Stimulated activated naive B cell treated with anti-CD40 and anti-IgM and Interleukin-4, amounts not matched to agents 10 μg/mL and 1 μg/mL and 100 μg/mL, for 72 hours (primary cell): ENCODE data around the gene ZNF598.
"Not testable (repeated sequence)": the region's sequence is repeated elsewhere in the genome, so short reads cannot be mapped to it uniquely, and the experiment has no call there.

Source experiments
- ATAC-seq, 2 donors: fragments of 150-1000 bp; cut with Tn5 transposase; replicated peaks; 2 replicates each; pipeline ENCODE4 v1.10.0; 2021; ENCODE audit warnings: moderate library complexity in 1 of 2
- DNase-seq: peaks from one replicate; pipeline ENCODE4 v3.0.0; 2021
- H3K27ac Mint-ChIP-seq: one replicate; pipeline ENCODE4 v1.8.0; 2022; ENCODE audit warnings: mild to moderate bottlenecking, mixed read lengths
- H3K27me3 Mint-ChIP-seq, 2 donors: one replicate each; pipeline ENCODE4 v1.8.0; 2022; ENCODE audit warnings: mixed read lengths in 2 of 2
- H3K36me3 Mint-ChIP-seq, 2 donors: one replicate each; pipeline ENCODE4 v1.8.0; 2022; ENCODE audit warnings: mixed read lengths in 2 of 2, mild to moderate bottlenecking in 1 of 2
- H3K4me1 Mint-ChIP-seq, 2 donors: one replicate each; pipeline ENCODE4 v1.8.0; 2022; ENCODE audit warnings: mixed read lengths in 2 of 2, mild to moderate bottlenecking in 1 of 2
- H3K4me3 Mint-ChIP-seq, 2 donors: one replicate each; pipeline ENCODE4 v1.8.0; 2022; ENCODE audit warnings: mild to moderate bottlenecking in 2 of 2, mixed read lengths in 2 of 2, moderate library complexity in 1 of 2
- H3K9me3 Mint-ChIP-seq, 2 donors: one replicate each; pipeline ENCODE4 v1.8.0; 2022; ENCODE audit warnings: mixed read lengths in 2 of 2, mild to moderate bottlenecking in 1 of 2

The ZNF598 gene

GRCh38 chr16:2036200-2036966 lies 26.8 kb upstream of the ZNF598 start:
- no peaks in the 10 kb centered on the region for H3K9me3 Mint-ChIP-seq
- H3K4me3 Mint-ChIP-seq = no peak overlapping the region
- no peaks in the 10 kb centered on the region for H3K36me3 Mint-ChIP-seq
- DNase-seq (no peak), ATAC-seq (no peak)
- H3K4me1 Mint-ChIP-seq = peaks cover 6 to 21% of the 10 kb centered on the region in 2 donors
- H3K27ac Mint-ChIP-seq = no peak overlapping the region
- H3K27me3 Mint-ChIP-seq = peaks cover 0 to 25% of the 10 kb centered on the region in 2 donors

DNA sequence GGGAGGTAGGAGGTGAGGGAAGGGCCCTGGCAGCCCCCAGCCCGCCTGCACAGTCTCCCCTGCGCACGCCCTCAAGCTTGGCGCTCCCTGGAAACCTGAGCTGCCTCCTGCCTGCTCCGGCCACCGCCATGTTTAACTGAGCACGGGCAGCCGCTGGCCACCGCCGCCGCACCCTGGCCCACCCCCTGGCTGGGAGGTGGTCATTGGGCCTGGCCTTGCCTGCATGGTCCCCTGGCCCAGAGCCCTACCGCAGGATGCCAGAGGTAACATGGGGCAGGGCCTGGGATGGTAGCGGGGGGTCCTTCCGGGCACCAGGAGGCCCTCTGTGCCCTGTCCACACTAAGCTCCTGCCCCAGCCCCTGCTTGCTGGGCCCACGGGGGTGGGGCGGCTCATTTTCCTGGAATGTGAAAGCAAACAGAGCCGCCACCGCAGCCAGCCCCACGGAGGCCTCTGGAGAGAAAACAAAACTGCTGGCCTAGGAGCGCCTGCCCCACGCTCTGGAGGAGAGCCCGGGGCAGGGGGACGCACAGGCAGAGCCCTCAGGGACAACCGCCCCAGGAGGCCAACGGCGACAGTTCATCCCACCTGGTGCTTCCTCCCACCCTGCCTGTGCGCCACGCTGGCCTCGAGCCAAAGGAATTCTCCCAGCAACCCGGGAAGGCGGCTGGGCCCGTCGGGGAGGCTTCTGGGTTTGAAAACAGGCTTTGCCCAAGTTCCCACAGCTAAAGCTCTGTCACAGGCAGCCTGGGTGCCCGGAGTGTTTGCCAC lies 26.0 kb upstream of the ZNF598 start:
- H3K27me3 Mint-ChIP-seq = peaks cover 0 to 25% of the 10 kb centered on the region in 2 donors
- no peak overlapping the region for H3K4me3 Mint-ChIP-seq
- no peak overlapping the region for H3K27ac Mint-ChIP-seq
- H3K4me1 Mint-ChIP-seq = peaks cover 6 to 21% of the 10 kb centered on the region in 2 donors
- DNase-seq (no peak), ATAC-seq (no peak)
- H3K9me3 Mint-ChIP-seq = no peaks in the 10 kb centered on the region
- H3K36me3 Mint-ChIP-seq = no peaks in the 10 kb centered on the region

DNA sequence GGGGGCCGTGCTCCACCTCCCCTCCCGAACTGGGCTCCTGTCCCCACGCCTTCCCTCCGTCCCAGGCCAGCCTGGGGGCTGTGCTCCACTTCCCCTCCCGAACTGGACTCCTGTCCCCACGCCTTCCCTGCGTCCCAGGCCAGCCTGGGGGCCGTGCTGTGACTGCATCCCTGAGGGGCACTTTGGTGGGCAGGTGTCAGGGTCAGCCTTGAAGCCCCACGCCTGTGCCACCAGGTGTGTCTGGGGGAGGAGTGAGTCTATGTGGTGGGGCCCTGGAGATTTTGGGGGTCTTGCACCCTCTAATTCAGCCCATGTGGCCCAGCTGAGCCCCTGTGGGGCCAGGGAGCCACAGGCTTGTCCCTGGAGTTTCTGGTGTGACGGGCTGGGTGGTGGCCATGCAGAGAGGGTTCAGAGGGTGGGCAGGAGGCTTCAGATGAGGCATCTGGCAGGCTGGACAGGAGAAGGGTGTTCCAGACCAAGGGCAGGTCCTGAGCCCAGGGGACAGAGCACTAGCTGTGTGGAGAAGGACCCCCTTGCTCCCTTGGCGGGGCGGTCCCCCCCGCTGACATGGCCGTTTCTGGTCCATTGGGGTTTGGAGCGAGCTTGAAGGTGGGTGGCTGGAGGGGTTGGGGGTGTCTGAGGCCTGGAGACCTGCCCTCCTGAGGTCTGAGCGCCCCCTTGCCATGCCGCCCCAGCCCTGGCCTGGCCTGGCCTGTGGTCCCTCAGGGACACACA lies 25.2 kb upstream of the ZNF598 start:
- no peak overlapping the region for H3K4me3 Mint-ChIP-seq
- H3K27me3 Mint-ChIP-seq = peaks cover 0 to 27% of the 10 kb centered on the region in 2 donors
- H3K27ac Mint-ChIP-seq = no peak overlapping the region
- DNase-seq (no peak), ATAC-seq (no peak)
- peaks cover 6 to 21% of the 10 kb centered on the region in 2 donors for H3K4me1 Mint-ChIP-seq
- no peaks in the 10 kb centered on the region for H3K9me3 Mint-ChIP-seq
- no peaks in the 10 kb centered on the region for H3K36me3 Mint-ChIP-seq

- not testable (repeated sequence) for DNase-seq, H3K9me3 Mint-ChIP-seq, ATAC-seq, H3K27ac Mint-ChIP-seq, H3K4me3 Mint-ChIP-seq, H3K36me3 Mint-ChIP-seq
- Mint-ChIP-seq H3K4me1 (peaks cover 6 to 21% of the 10 kb centered on the region in 2 donors), H3K27me3 (peaks cover 6 to 33% of the 10 kb centered on the region in 2 donors)
These were observed 24.5 kb upstream of the ZNF598 start for GRCh38 chr16:2033909-2034695.

- ATAC-seq (peak; percentile 36 to 50), DNase-seq (no peak)
- Mint-ChIP-seq H3K9me3 (no peaks in the 10 kb centered on the region), H3K4me3 (no peak overlapping the region), H3K36me3 (no peaks in the 10 kb centered on the region), H3K4me1 (peaks cover 6 to 21% of the 10 kb centered on the region in 2 donors), H3K27ac (no peak overlapping the region), H3K27me3 (peaks cover 11 to 41% of the 10 kb centered on the region in 2 donors)
These were observed 23.7 kb upstream of the ZNF598 start for GRCh38 chr16:2033057-2033908.

DNA sequence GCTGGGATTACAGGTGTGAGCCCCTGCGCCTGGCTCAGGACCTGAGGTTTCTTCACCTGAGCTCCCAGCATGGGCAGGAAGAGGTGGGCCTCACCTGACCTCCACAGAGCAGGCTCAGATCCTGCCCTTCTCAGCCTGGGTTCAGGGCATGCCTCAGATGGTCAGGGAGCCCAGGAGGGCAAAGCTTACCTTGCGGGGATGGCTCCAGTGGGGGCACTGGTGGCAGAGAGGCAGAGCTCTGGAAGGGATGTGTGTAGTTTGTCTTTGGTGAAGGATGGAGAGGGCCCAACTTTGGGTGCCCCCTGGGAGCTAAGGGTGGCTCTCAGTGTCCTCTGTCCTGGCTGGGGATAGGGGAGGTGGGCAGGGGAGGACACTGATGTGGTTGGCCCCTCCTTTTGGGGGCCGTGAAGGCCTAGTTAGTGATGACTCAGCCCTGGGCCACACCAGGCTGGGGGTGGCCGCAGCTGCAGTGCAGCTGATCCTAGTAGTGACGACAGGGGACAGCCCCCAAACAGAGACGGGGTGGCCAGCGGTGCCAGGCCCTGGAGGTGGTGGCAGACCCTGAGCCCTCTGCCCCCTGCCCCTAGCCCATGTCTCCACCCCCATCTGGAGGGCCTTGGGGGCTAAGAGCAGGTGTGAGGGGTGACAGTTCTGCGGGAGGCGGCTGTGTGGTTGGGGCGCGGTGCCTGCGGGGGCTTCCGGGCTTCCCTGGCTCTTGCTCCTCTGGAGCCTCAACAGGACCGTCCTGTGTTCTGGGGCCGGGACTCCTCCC lies 22.9 kb upstream of the ZNF598 start:
- peaks cover 18 to 48% of the 10 kb centered on the region in 2 donors for H3K27me3 Mint-ChIP-seq
- H3K9me3 Mint-ChIP-seq = no peaks in the 10 kb centered on the region
- peak overlapping the region; percentile 67 for H3K27ac Mint-ChIP-seq
- ATAC-seq = peak; percentile 49 to 67
- no peaks in the 10 kb centered on the region for H3K36me3 Mint-ChIP-seq
- no peak for DNase-seq
- H3K4me1 Mint-ChIP-seq = peaks cover 8 to 25% of the 10 kb centered on the region in 2 donors
- peak overlapping the region in 1 of 2 donors; percentile 36 for H3K4me3 Mint-ChIP-seq

DNA sequence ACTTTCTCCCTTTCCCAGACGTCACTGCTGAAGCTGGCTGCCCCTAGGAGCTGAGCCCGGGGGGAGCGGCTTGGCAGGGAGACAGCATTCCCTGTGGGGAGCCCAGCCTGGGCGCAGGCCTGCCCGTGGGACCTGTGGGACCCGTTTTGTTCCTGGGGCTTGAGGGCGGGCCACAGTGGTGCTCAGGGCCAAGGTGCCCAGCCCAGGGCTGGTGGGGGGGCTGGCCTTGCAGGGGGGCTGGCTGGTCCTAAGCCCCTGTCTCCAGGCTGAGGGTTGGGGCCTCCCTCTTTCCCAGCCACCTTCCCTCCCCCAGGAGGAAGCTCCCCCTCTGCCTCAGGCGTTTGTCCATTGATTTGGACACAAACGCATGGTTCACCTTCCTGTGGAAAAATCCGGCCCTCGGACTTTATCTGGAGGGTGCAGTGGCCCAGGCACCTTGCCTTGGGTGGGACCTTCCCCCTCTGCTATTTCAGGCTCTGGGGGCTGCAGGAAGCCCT lies 21.5 kb upstream of the ZNF598 start:
- no peaks in the 10 kb centered on the region for H3K36me3 Mint-ChIP-seq
- peaks cover 10 to 30% of the 10 kb centered on the region in 2 donors for H3K4me1 Mint-ChIP-seq
- no peak for ATAC-seq
- H3K27me3 Mint-ChIP-seq = peaks cover 19 to 46% of the 10 kb centered on the region in 2 donors
- H3K9me3 Mint-ChIP-seq = no peaks in the 10 kb centered on the region
- no peak overlapping the region for H3K4me3 Mint-ChIP-seq
- DNase-seq = no peak
- no peak overlapping the region for H3K27ac Mint-ChIP-seq

DNA sequence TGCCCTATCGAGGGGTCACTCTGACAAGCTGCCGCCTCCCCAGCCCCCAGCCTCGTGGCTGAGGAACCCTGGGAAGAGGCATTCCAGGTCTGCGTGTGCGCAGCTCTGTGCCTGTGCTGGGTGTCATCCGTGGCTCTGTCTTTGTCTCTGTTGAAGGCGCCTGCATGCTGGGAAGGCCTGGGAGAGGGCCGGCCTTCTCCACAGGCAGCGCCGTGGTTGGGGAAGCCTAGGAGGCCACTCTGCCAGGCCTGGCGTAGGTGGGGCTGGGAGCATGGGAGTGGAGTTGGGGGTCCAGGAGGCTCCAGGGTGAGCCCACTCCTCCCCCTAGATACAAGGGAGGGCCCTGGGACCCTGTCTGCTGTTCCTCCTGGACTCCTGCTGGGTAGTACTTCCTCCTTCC lies 20.4 kb upstream of the ZNF598 start:
- peaks cover 13 to 37% of the 10 kb centered on the region in 2 donors for H3K4me1 Mint-ChIP-seq
- H3K4me3 Mint-ChIP-seq = no peak overlapping the region
- H3K36me3 Mint-ChIP-seq = no peaks in the 10 kb centered on the region
- H3K27me3 Mint-ChIP-seq = peaks cover 27 to 57% of the 10 kb centered on the region in 2 donors
- H3K27ac Mint-ChIP-seq = no peak overlapping the region
- no peaks in the 10 kb centered on the region for H3K9me3 Mint-ChIP-seq
- ATAC-seq (no peak), DNase-seq (no peak)

- no peaks in the 10 kb centered on the region for H3K9me3 Mint-ChIP-seq
- H3K4me1 Mint-ChIP-seq = peaks cover 13 to 37% of the 10 kb centered on the region in 2 donors
- no peak for ATAC-seq
- no peak overlapping the region for H3K4me3 Mint-ChIP-seq
- H3K27ac Mint-ChIP-seq = no peak overlapping the region
- H3K36me3 Mint-ChIP-seq = no peaks in the 10 kb centered on the region
- no peak for DNase-seq
- H3K27me3 Mint-ChIP-seq = peaks cover 31 to 57% of the 10 kb centered on the region in 2 donors
These were observed 19.7 kb upstream of the ZNF598 start for GRCh38 chr16:2029350-2029749.

DNA sequence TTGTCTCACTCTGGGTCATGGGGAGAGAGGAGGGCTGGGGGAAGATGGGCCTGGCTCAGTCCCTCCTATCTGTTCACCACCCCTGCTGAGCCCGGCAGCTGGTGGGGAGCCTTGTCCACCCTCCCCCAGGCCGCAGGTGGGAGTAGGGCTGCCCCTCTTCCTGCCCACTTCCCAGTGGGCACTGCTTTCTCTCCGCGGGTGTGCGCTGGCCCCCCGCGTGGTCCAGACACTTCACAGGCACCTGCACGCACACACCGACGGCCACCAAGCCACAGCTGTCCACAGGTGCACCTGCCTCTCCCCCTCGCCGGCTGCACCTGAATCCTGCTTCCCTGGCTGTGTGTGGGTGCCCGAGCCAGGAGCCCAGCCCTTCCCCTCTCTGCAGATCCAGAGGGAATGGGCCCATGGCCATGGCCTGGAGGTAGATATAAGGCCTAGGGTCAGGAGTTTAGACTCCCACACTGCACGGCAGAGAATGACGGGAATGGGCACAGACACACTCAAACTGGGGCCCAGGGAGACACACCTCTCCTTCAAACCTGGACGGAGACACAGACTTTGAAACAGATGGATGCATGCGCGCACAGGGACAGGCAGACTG lies 19.1 kb upstream of the ZNF598 start:
- H3K4me1 Mint-ChIP-seq = peaks cover 15 to 34% of the 10 kb centered on the region in 2 donors
- no peaks in the 10 kb centered on the region for H3K9me3 Mint-ChIP-seq
- no peak overlapping the region for H3K4me3 Mint-ChIP-seq
- ATAC-seq = no peak
- no peaks in the 10 kb centered on the region for H3K36me3 Mint-ChIP-seq
- H3K27ac Mint-ChIP-seq = no peak overlapping the region
- DNase-seq = no peak
- H3K27me3 Mint-ChIP-seq = peaks cover 31 to 58% of the 10 kb centered on the region in 2 donors

DNA sequence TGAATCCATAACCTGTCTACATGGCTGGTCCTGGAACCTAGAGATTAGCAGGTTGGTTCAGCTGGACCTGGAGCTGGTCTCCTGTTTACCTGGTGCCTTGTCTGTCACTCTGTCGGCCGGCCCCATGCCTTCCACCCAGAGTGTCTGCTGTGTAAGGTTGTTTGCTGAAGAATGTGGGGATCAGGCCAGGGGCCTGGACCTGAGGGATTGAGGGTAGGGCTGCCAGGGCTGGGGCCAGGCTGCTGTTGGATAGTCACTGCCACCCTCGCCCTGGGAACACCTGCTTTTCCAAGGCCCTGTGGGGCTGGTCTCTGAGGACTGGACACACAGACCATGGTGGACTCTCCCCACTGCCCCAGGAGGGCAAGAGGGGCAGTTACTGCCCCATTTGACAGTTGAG lies 18.5 kb upstream of the ZNF598 start:
- Mint-ChIP-seq H3K27me3 (peaks cover 31 to 57% of the 10 kb centered on the region in 2 donors), H3K4me1 (peaks cover 17 to 34% of the 10 kb centered on the region in 2 donors), H3K27ac (no peak overlapping the region), H3K9me3 (no peaks in the 10 kb centered on the region), H3K4me3 (no peak overlapping the region), H3K36me3 (no peaks in the 10 kb centered on the region)
- DNase-seq (no peak), ATAC-seq (no peak)
